Stimulated activated CD8-positive, alpha-beta memory T cell treated with anti-CD3 and anti-CD28 coated beads, Interleukin-4, amount 100 ng/mL, for 24 hours (primary cell): ENCODE measurements around the gene SFXN2.
"Not testable (repeated sequence)": the region's sequence is repeated elsewhere in the genome, so short reads cannot be mapped to it uniquely, and the experiment has no call there.

ENCODE experiments used
- DNase-seq: peaks from one replicate; pipeline ENCODE4 v3.0.0-alpha.2; 2020; ENCODE audit warnings: low read depth

Gene SFXN2

GRCh38 chr10:102714621-102715455 is at the start of gene SFXN2:
TSS of gene SFXN2 (plus strand) at chr10:102714636. CDS start at chr10:102726637, 12,001 bp downstream.
- peak; percentile 33 for DNase-seq

- DNase-seq: no peak
Observed at GRCh38 chr10:102665904-102666509, 48.4 kb upstream of the SFXN2 start.

- not testable (repeated sequence) for DNase-seq
Observed at GRCh38 chr10:102667411-102667810, 47.0 kb upstream of the SFXN2 start.

GRCh38 chr10:102668326-102669107 is 45.9 kb upstream of the SFXN2 start:
- no peak for DNase-seq

GRCh38 chr10:102669206-102670064 is 45.0 kb upstream of the SFXN2 start:
- DNase-seq: no peak

- no peak for DNase-seq
Observed at GRCh38 chr10:102670065-102670670, 44.3 kb upstream of the SFXN2 start.

GRCh38 chr10:102670871-102671434 is 43.5 kb upstream of the SFXN2 start:
- DNase-seq: no peak

GRCh38 chr10:102673236-102673818 is 41.1 kb upstream of the SFXN2 start:
- DNase-seq: no peak

GRCh38 chr10:102673819-102674511 is 40.5 kb upstream of the SFXN2 start:
- DNase-seq: peak; percentile 44

- DNase-seq: no peak
Observed at GRCh38 chr10:102674566-102674965, 39.9 kb upstream of the SFXN2 start.

- DNase-seq: no peak
Observed at GRCh38 chr10:102675011-102675665, 39.3 kb upstream of the SFXN2 start.

- DNase-seq: no peak
Observed at GRCh38 chr10:102675666-102676533, 38.5 kb upstream of the SFXN2 start.

GRCh38 chr10:102676534-102677315 is 37.7 kb upstream of the SFXN2 start:
- no peak for DNase-seq

- no peak for DNase-seq
Observed at GRCh38 chr10:102677331-102678067, 36.9 kb upstream of the SFXN2 start.

- DNase-seq: no peak
Observed at GRCh38 chr10:102678068-102678400, 36.4 kb upstream of the SFXN2 start.

GRCh38 chr10:102678842-102679289 is 35.6 kb upstream of the SFXN2 start:
- DNase-seq: no peak

- DNase-seq: no peak
Observed at GRCh38 chr10:102679596-102679995, 34.8 kb upstream of the SFXN2 start.
